ENCODE results near the gene SMARCA2. TPM values are rescaled to one million over a fixed set of nuclear protein-coding genes. Genes with fewer than 3 reads are reported as not detected.

SMARCA2 gene
- total RNA-seq, 1 donor from 2014 or later, result 160 TPM

- Histone ChIP-seq H3K4me1 (peaks cover 4 to 61% of the 10 kb centered on the region in 2 donors), H3K27me3 (no peaks in the 10 kb centered on the region), H3K27ac (peak overlapping the region; percentile 29 to 31), H3K9me3 (no peaks in the 10 kb centered on the region), H3K4me3 (no peak overlapping the region), H3K36me3 (no peaks in the 10 kb centered on the region)
- DNase-seq (ENCODE audit: low spot score in 2 of 2), result no peak
- intact Hi-C loops (cut with DNase I), result no loop called here
- TF ChIP-seq CTCF (IDR thresholded peaks at IDR 0.05), result no peak
Measured at GRCh38 chr9:2024888-2025782, 10.0 kb downstream of the SMARCA2 start.

DNA sequence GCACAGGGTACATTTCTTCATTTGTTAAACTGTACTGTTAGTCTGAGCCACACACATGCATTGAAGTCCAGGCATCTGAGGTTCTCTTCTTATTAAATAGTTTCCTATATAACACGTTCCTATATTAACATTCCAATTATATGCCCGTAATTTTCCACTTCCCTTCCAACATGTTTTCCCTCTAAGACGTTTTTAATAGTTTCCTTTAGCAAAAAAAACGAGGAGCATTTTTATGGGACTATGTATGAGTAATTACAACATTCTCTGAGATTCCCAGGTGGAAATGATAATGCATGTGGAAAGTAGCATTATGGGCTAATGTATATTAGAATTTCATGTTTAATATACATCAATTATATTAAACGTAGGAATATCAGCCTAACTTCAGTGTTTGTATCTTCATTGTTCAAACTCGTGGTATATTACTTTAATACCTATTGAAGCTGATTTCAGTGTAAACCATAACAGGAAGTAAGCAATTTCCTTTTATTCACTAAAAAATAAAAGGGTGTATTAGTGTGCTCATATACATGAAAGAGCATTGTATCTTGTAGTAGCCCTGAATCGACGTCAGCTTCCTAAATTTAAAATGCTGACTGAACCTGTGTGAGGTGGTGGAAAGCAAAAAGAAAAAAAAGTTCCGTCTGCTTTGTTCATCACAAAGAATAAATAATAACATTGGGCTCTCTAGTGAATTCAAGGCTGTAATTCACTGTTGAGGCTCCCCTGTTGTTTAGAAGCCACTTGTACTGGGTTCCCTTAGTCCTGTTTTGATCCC lies 11.3 kb downstream of the SMARCA2 start:
- no peak for TF ChIP-seq CTCF (IDR thresholded peaks at IDR 0.05)
- Histone ChIP-seq H3K9me3 (no peaks in the 10 kb centered on the region), H3K27me3 (no peaks in the 10 kb centered on the region), H3K4me1 (peaks cover 4 to 57% of the 10 kb centered on the region in 2 donors), H3K36me3 (no peaks in the 10 kb centered on the region), H3K4me3 (no peak overlapping the region), H3K27ac (no peak overlapping the region)
- DNase-seq (ENCODE audit: low spot score in 2 of 2), result no peak
- intact Hi-C loops (cut with DNase I), result no loop called here

DNA sequence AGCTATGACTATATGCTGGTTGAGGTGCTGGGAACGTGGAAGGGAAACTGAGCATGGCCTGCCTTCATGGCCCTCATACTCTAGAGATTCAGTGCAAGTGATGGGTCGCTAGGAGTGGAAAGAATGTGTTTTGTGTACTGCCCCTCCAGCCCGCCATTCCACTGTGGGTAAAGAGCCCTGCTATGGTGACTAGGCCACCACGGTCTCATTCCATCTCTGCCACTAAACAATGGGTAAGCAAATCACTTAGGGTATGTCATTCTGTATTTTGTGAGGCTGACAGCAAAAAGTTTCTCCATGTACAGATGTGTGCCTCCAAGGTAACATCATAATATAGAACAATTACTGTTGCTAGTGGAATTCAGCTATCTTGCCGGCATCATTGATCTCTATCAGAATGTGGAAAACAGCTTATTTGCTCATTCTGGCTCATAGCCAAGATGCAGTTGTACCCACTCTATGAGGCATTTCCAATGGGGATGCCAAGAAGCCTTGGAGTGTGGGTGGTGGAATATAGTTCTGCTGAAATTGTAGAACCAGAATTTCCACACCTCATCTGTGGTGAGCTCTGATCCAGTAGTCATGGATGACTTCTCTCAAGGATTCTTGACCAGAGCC lies 12.5 kb downstream of the SMARCA2 start:
- peaks cover 0 to 4% of the 10 kb centered on the region in 2 donors for H3K36me3 ChIP-seq
- H3K27me3 ChIP-seq, result no peaks in the 10 kb centered on the region
- H3K9me3 ChIP-seq, result no peaks in the 10 kb centered on the region
- DNase-seq (ENCODE audit: low spot score in 2 of 2), result no peak
- no peak overlapping the region for H3K27ac ChIP-seq
- intact Hi-C loops (cut with DNase I), result no loop called here
- no peak for TF ChIP-seq CTCF (IDR thresholded peaks at IDR 0.05)
- no peak overlapping the region for H3K4me3 ChIP-seq
- H3K4me1 ChIP-seq, result peaks cover 4 to 47% of the 10 kb centered on the region in 2 donors

DNA sequence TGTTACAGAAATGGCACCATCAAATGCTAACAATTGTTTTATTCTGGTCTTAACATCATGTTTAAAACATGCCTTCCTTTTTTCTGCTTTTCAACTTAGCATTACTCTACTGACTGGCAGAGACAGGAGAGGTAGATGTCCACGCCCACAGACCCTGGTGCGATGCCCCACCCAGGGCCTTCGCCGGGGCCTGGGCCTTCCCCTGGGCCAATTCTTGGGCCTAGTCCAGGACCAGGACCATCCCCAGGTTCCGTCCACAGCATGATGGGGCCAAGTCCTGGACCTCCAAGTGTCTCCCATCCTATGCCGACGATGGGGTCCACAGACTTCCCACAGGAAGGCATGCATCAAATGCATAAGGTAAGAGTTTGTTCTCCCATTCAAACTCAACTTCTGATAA lies 13.7 kb downstream of the SMARCA2 start:
- no peak for DNase-seq (ENCODE audit: low spot score in 2 of 2)

More for the DNA sequence above, 13.7 kb downstream of the SMARCA2 start:
- Histone ChIP-seq H3K4me1 (peaks cover 4 to 36% of the 10 kb centered on the region in 2 donors), H3K36me3 (peaks cover 7 to 16% of the 10 kb centered on the region in 2 donors), H3K4me3 (no peak overlapping the region), H3K9me3 (no peaks in the 10 kb centered on the region), H3K27ac (no peak overlapping the region), H3K27me3 (no peaks in the 10 kb centered on the region)
- intact Hi-C loops (cut with DNase I), result no loop called here
- no peak for TF ChIP-seq CTCF (IDR thresholded peaks at IDR 0.05)

Data from ascending aorta (tissue), 2 donors.